HepG2 (cell line): ENCODE results near the gene UTP15. TPM values are rescaled to one million over a fixed set of nuclear protein-coding genes. Genes with fewer than 3 reads are reported as not detected.

Experiments used
- CCDC6 ChIP-seq: sonication (generic); formaldehyde crosslinking; IDR thresholded peaks from 2 replicates; pipeline ENCODE4 v1.8.1; 2022; ENCODE audit warnings: mild to moderate bottlenecking, missing genetic modification reagents, moderate library complexity
- FOXA1 ChIP-seq, 2 experiments: fragments of 450-650 bp in 1 of 2; sonication (generic) in 1 of 2; formaldehyde crosslinking in 1 of 2; IDR thresholded peaks; 2 replicates each; pipeline versions ENCODE4 v1.4.0 to v1.6.1; 2016 to 2020; ENCODE audit warnings: missing genetic modification reagents in 1 of 2
- MBNL3 ChIP-seq: fragments of 250-450 bp; sonication (Bioruptor Pico); conservative IDR thresholded peaks from 2 replicates; pipeline ENCODE4 v1.8.0; 2022; ENCODE audit warnings: mild to moderate bottlenecking, inconsistent platforms
- MED1 ChIP-seq: sonication (generic); formaldehyde crosslinking; IDR thresholded peaks from 2 replicates; pipeline ENCODE4 v1.4.0; 2020; ENCODE audit warnings: missing genetic modification reagents
- NBN ChIP-seq: fragments of 450-650 bp; conservative IDR thresholded peaks from 2 replicates; pipeline ENCODE4 v1.6.1; 2017
- NFKBIZ ChIP-seq: IDR thresholded peaks from 2 replicates; pipeline ENCODE4 v1.6.1; 2018; ENCODE audit warnings: missing genetic modification reagents, missing compliant biosample characterization
- NR2F6 ChIP-seq, 2 experiments: IDR thresholded peaks; 2 replicates each; pipeline ENCODE4 v1.6.1; 2016; ENCODE audit warnings: antibody characterized with exemption in 1 of 2, mild to moderate bottlenecking in 1 of 2
- PLRG1 ChIP-seq: fragments of 450-650 bp; conservative IDR thresholded peaks from 2 replicates; pipeline ENCODE4 v1.6.1; 2016
- RBM22 ChIP-seq: fragments of 200-400 bp; formaldehyde crosslinking; optimal IDR thresholded peaks from 2 replicates; pipeline ENCODE3; 2017; ENCODE audit warnings: mild to moderate bottlenecking, low read length, moderate library complexity
- RFXANK ChIP-seq: IDR thresholded peaks from 2 replicates; pipeline ENCODE4 v1.6.1; 2016
- SKI ChIP-seq: fragments of 450-650 bp; IDR thresholded peaks from one replicate; pipeline ENCODE4 v1.6.1; 2018; ENCODE audit warnings: mild to moderate bottlenecking; ENCODE audit not compliant: partially characterized antibody
- SMARCC2 ChIP-seq: fragments of 450-650 bp; IDR thresholded peaks from 2 replicates; pipeline ENCODE4 v1.6.1; 2017; ENCODE audit warnings: antibody characterized with exemption, mild to moderate bottlenecking
- ZBTB7B ChIP-seq: sonication (generic); formaldehyde crosslinking; IDR thresholded peaks from 2 replicates; pipeline ENCODE4 v1.4.0; 2020; ENCODE audit warnings: missing genetic modification reagents
- ZFP62 ChIP-seq: sonication (generic); formaldehyde crosslinking; IDR thresholded peaks from 2 replicates; pipeline ENCODE4 v1.4.0; 2020; ENCODE audit warnings: missing genetic modification reagents
- ZKSCAN8 ChIP-seq: IDR thresholded peaks from 2 replicates; pipeline ENCODE4 v1.6.1; 2016; ENCODE audit warnings: borderline replicate concordance, missing genetic modification reagents, missing compliant biosample characterization
- ZNF891 ChIP-seq: sonication (generic); formaldehyde crosslinking; IDR thresholded peaks from 2 replicates; pipeline ENCODE4 v1.5.0; 2020; ENCODE audit warnings: mild to moderate bottlenecking, missing genetic modification reagents
- ZSCAN21 ChIP-seq: sonication (generic); formaldehyde crosslinking; IDR thresholded peaks from 2 replicates; pipeline ENCODE4 v1.8.0; 2022; ENCODE audit warnings: mild to moderate bottlenecking, missing genetic modification reagents, moderate library complexity, borderline replicate concordance
- polyA plus RNA-seq, 8 experiments: library from polyadenylated mRNA; depleted of rRNA in 3 of 8; stranded (reverse) in 7 of 8; unstranded in 1 of 8; fragments of >200 nt; fragmentation: Illumina TruSeq in 4 of 8; extraction: Trizol in 4 of 8; gene quantifications; 2 replicates each; pipeline versions ENCODE4 v1.2.1 to v1.2.3, GENCODE V29; 2011 to 2016; ENCODE audit warnings: low read depth in 4 of 8, missing spikeins in 1 of 8, mixed read lengths in 1 of 8; ENCODE audit not compliant: insufficient read depth in 1 of 8
- total RNA-seq, 5 experiments: library from RNA; depleted of rRNA; stranded (reverse); fragments of >200 nt; fragmentation: Illumina TruSeq; extraction: Trizol; gene quantifications; 2 replicates each; pipeline ENCODE4 v1.2.3, GENCODE V29; 2016; ENCODE audit warnings: low read depth in 1 of 5
- TF ChIP-seq, protein P1 (sequence below): sonication (generic); formaldehyde crosslinking; IDR thresholded peaks from 2 replicates; pipeline ENCODE4 v1.5.0; 2020; ENCODE audit warnings: missing genetic modification reagents
- TF ChIP-seq, protein P2 (sequence below): IDR thresholded peaks from 2 replicates; pipeline ENCODE4 v1.6.1; 2016
- TF ChIP-seq, protein P3 (sequence below): sonication (generic); formaldehyde crosslinking; IDR thresholded peaks from 2 replicates; pipeline ENCODE4 v1.5.0; 2020; ENCODE audit warnings: mild to moderate bottlenecking, missing genetic modification reagents, borderline replicate concordance
- TF ChIP-seq, protein P4 (sequence below): IDR thresholded peaks from 2 replicates; pipeline ENCODE4 v1.6.1; 2012; ENCODE audit warnings: low read length, improper control_type of control experiment

UTP15 gene
- total and polyA plus RNA-seq, 2 of the 13 experiments (the other 11 are each of a cell fraction or from before 2014, with no cell fraction given), result 7.3 to 35.8 TPM

DNA sequence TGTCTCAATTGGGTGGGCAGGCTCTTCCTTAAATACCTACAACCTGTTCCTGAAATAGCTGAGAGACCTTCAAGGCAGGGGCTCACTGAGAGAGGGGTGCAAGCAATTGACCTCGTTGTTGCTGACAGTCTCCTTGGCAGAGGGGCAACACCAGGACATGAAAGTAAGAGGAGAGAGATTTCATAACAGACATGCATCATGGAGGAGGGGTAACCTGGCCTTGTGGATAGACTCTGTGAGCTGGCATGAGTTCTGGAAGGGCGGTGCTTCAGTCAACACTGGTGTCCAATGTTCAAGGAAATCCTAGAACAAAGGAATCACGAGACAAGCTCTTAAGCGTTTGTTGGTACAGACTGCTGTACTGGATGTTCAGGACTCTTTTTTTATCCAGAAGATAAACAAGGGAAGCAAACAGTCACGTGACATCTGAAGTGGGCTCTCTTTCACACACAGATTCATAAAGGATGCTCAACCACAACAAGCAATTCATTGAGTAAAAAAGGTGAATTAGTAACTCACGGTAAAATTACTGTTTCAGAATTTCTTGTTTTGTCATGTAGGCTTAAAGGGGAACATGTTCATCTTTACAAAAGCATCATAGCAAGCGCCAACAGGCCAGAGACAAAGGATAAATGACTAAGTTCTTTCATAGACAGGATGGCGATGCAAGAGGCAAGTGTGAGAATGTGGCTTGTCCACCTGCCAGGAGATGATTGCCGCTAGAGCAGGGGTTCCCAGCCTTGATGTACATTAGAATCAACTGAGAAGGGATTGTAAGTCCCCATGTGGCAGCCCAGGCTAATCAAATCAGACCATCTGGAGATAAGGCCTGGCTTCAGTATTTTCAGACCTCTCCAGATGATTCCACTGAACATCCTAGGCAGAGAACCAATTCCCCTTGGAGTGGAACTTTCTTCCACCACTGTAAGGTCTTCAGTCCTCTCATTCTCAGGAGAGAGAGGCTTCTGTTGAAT is 20.8 kb upstream of the UTP15 start (continued):
- TF ChIP-seq SMARCC2 (no peak), CCDC6 (no peak; the same call in 1 of the 2 replicates), ZNF891 (CRISPR knock-in tag) (no peak), PLRG1 (no peak), NR2F6 (IDR thresholded peaks at IDR 0.05) (peak; percentile 74), NR2F6 (CRISPR knock-in tag; IDR thresholded peaks at IDR 0.05) (peak; percentile 78), NFKBIZ (no peak), ZSCAN21 (CRISPR knock-in tag) (peak; percentile 87), MBNL3 (CRISPR knock-in tag) (no peak), FOXA1 (IDR thresholded peaks at IDR 0.05) (peak; percentile 87), FOXA1 (CRISPR knock-in tag; IDR thresholded peaks at IDR 0.05) (peak; percentile 97), RBM22 (no peak), ZBTB7B (CRISPR knock-in tag) (peak; percentile 61; the same call in 1 of the 2 replicates), SKI (peak; percentile 89), RFXANK (CRISPR knock-in tag) (no peak), NBN (no peak), ZKSCAN8 (CRISPR knock-in tag) (peak; percentile 60; the same call in 1 of the 2 replicates), ZFP62 (CRISPR knock-in tag) (no peak), MED1 (CRISPR knock-in tag) (peak; percentile 92)
- TF ChIP-seq, protein P1, sequence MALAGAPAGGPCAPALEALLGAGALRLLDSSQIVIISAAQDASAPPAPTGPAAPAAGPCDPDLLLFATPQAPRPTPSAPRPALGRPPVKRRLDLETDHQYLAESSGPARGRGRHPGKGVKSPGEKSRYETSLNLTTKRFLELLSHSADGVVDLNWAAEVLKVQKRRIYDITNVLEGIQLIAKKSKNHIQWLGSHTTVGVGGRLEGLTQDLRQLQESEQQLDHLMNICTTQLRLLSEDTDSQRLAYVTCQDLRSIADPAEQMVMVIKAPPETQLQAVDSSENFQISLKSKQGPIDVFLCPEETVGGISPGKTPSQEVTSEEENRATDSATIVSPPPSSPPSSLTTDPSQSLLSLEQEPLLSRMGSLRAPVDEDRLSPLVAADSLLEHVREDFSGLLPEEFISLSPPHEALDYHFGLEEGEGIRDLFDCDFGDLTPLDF (CRISPR knock-in tag), result 0 out of 2 replicates have a peak, but pooled peaks have one; percentile 38
- TF ChIP-seq, protein P2, sequence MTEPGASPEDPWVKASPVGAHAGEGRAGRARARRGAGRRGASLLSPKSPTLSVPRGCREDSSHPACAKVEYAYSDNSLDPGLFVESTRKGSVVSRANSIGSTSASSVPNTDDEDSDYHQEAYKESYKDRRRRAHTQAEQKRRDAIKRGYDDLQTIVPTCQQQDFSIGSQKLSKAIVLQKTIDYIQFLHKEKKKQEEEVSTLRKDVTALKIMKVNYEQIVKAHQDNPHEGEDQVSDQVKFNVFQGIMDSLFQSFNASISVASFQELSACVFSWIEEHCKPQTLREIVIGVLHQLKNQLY (CRISPR knock-in tag), result peak; percentile 96
- TF ChIP-seq, protein P3, sequence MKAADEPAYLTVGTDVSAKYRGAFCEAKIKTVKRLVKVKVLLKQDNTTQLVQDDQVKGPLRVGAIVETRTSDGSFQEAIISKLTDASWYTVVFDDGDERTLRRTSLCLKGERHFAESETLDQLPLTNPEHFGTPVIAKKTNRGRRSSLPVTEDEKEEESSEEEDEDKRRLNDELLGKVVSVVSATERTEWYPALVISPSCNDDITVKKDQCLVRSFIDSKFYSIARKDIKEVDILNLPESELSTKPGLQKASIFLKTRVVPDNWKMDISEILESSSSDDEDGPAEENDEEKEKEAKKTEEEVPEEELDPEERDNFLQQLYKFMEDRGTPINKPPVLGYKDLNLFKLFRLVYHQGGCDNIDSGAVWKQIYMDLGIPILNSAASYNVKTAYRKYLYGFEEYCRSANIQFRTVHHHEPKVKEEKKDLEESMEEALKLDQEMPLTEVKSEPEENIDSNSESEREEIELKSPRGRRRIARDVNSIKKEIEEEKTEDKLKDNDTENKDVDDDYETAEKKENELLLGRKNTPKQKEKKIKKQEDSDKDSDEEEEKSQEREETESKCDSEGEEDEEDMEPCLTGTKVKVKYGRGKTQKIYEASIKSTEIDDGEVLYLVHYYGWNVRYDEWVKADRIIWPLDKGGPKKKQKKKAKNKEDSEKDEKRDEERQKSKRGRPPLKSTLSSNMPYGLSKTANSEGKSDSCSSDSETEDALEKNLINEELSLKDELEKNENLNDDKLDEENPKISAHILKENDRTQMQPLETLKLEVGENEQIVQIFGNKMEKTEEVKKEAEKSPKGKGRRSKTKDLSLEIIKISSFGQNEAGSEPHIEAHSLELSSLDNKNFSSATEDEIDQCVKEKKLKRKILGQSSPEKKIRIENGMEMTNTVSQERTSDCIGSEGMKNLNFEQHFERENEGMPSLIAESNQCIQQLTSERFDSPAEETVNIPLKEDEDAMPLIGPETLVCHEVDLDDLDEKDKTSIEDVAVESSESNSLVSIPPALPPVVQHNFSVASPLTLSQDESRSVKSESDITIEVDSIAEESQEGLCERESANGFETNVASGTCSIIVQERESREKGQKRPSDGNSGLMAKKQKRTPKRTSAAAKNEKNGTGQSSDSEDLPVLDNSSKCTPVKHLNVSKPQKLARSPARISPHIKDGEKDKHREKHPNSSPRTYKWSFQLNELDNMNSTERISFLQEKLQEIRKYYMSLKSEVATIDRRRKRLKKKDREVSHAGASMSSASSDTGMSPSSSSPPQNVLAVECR, result peak; percentile 76; the same call in 1 of the 2 replicates
- TF ChIP-seq, protein P4, sequence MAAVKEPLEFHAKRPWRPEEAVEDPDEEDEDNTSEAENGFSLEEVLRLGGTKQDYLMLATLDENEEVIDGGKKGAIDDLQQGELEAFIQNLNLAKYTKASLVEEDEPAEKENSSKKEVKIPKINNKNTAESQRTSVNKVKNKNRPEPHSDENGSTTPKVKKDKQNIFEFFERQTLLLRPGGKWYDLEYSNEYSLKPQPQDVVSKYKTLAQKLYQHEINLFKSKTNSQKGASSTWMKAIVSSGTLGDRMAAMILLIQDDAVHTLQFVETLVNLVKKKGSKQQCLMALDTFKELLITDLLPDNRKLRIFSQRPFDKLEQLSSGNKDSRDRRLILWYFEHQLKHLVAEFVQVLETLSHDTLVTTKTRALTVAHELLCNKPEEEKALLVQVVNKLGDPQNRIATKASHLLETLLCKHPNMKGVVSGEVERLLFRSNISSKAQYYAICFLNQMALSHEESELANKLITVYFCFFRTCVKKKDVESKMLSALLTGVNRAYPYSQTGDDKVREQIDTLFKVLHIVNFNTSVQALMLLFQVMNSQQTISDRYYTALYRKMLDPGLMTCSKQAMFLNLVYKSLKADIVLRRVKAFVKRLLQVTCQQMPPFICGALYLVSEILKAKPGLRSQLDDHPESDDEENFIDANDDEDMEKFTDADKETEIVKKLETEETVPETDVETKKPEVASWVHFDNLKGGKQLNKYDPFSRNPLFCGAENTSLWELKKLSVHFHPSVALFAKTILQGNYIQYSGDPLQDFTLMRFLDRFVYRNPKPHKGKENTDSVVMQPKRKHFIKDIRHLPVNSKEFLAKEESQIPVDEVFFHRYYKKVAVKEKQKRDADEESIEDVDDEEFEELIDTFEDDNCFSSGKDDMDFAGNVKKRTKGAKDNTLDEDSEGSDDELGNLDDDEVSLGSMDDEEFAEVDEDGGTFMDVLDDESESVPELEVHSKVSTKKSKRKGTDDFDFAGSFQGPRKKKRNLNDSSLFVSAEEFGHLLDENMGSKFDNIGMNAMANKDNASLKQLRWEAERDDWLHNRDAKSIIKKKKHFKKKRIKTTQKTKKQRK, result no peak
